ENCODE results near the gene RAVER2.

The RAVER2 gene

DNA sequence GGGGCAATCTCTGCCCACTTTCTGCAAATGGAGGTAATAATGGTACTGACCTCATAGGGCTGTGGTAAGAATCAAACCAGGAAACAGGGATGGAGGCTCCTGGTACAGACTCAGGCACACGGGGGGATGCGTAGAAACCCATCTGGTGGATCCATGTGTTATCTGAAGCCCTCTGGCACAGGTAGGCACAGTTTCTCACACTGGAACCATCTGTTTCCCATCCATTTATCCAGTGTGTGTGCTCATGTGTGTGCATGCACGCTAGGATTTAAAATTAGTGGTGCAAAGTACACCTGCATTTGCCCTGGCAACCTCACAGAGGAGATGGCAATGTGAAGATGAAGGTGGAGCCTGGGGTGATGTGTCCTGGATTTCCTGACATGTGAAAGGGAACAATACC is 103.3 kb downstream of the RAVER2 start:
- Histone ChIP-seq H3K4me3 (ENCODE audit: insufficient read depth, low read depth, low read length, poor library complexity, severe bottlenecking) (no peak overlapping the region), H3K27ac (ENCODE audit: insufficient read depth, low read length, poor library complexity, severe bottlenecking) (no peak overlapping the region), H3K36me3 (ENCODE audit: control insufficient read depth, insufficient read depth, low read length) (peaks cover 99% of the 10 kb centered on the region), H3K9me3 (ENCODE audit: control insufficient read depth, low read length) (no peaks in the 10 kb centered on the region), H3K27me3 (replicated peaks; ENCODE audit: control insufficient read depth, insufficient read depth, low read length, poor library complexity, severe bottlenecking) (no peaks in the 10 kb centered on the region), H3K4me1 (ENCODE audit: control insufficient read depth, insufficient read depth, low read length, poor library complexity, severe bottlenecking) (no peaks in the 10 kb centered on the region)
- DNase-seq, result no peak

DNA sequence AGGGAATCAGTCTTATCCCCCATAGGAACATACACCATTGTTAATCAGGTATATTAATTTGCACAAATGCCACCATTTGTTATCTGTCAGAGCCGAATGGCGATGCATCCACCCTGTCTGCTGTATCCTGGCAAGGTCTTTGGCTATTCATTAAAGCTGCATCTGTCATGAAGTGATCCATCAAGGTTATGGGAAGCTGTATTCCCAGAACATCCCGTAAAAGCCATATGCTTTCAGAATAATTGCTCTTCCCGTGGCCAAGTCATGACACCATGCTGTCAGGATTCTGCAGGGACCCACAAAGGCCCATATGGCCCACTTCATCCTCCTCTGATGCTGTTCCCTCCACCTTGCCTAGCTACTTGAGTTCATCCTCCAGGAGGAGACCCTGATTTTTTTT is 103.9 kb downstream of the RAVER2 start:
- Histone ChIP-seq H3K27ac (ENCODE audit: insufficient read depth, low read length, poor library complexity, severe bottlenecking) (no peak overlapping the region), H3K36me3 (ENCODE audit: control insufficient read depth, insufficient read depth, low read length) (peaks cover 99% of the 10 kb centered on the region), H3K27me3 (replicated peaks; ENCODE audit: control insufficient read depth, insufficient read depth, low read length, poor library complexity, severe bottlenecking) (no peaks in the 10 kb centered on the region), H3K4me1 (ENCODE audit: control insufficient read depth, insufficient read depth, low read length, poor library complexity, severe bottlenecking) (no peaks in the 10 kb centered on the region), H3K9me3 (ENCODE audit: control insufficient read depth, low read length) (no peaks in the 10 kb centered on the region), H3K4me3 (ENCODE audit: insufficient read depth, low read depth, low read length, poor library complexity, severe bottlenecking) (no peak overlapping the region)
- no peak for DNase-seq

DNA sequence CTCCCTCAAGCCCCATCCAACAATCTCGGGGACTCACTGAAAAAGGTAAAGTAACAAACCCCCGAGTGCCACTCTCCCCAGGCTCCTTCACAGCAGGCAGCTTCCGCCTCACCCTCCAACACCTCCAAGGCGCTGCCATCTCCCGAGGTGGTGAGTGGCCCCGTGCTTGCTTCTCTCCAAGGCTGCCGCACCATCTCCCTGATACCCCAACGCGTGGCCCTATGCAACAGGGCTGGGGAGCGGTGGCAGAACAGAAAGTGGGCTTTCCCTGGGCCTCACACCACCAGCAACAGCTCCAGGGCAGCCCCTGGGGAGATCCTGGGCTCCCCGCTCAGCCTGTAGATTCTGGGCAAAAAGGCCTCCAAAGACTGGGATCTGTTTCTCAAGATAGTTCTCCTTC is 105.1 kb downstream of the RAVER2 start:
- Histone ChIP-seq H3K9me3 (ENCODE audit: control insufficient read depth, low read length) (no peaks in the 10 kb centered on the region), H3K27ac (ENCODE audit: insufficient read depth, low read length, poor library complexity, severe bottlenecking) (no peak overlapping the region), H3K27me3 (replicated peaks; ENCODE audit: control insufficient read depth, insufficient read depth, low read length, poor library complexity, severe bottlenecking) (no peaks in the 10 kb centered on the region), H3K36me3 (ENCODE audit: control insufficient read depth, insufficient read depth, low read length) (peaks cover 99% of the 10 kb centered on the region), H3K4me1 (ENCODE audit: control insufficient read depth, insufficient read depth, low read length, poor library complexity, severe bottlenecking) (no peaks in the 10 kb centered on the region), H3K4me3 (ENCODE audit: insufficient read depth, low read depth, low read length, poor library complexity, severe bottlenecking) (no peak overlapping the region)
- no peak for DNase-seq

DNA sequence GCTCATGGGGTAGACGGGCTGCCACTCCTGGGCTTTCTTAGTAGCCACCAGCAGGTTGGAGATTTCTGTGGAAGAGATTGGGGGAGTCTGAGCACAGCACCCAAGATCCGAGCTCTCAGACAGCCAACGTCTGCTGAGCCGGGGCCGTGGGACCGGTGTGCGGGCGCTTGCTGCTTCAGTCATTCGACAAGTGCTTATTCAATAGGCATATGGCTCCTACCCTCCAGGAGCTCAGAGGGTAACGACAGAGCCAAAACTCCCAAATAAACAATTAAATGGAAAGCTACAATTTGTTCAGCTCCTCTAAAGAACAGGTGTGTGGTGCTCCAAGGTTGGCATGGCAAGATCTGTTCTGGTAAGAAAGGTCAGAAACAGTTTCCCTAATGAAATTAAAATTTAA is 106.0 kb downstream of the RAVER2 start:
- H3K9me3 ChIP-seq (ENCODE audit: control insufficient read depth, low read length), result no peaks in the 10 kb centered on the region
- no peaks in the 10 kb centered on the region for H3K27me3 ChIP-seq (replicated peaks; ENCODE audit: control insufficient read depth, insufficient read depth, low read length, poor library complexity, severe bottlenecking)
- no peaks in the 10 kb centered on the region for H3K4me1 ChIP-seq (ENCODE audit: control insufficient read depth, insufficient read depth, low read length, poor library complexity, severe bottlenecking)
- no peak for DNase-seq
- H3K27ac ChIP-seq (ENCODE audit: insufficient read depth, low read length, poor library complexity, severe bottlenecking), result no peak overlapping the region
- no peak overlapping the region for H3K4me3 ChIP-seq (ENCODE audit: insufficient read depth, low read depth, low read length, poor library complexity, severe bottlenecking)
- H3K36me3 ChIP-seq (ENCODE audit: control insufficient read depth, insufficient read depth, low read length), result peaks cover 98% of the 10 kb centered on the region

DNA sequence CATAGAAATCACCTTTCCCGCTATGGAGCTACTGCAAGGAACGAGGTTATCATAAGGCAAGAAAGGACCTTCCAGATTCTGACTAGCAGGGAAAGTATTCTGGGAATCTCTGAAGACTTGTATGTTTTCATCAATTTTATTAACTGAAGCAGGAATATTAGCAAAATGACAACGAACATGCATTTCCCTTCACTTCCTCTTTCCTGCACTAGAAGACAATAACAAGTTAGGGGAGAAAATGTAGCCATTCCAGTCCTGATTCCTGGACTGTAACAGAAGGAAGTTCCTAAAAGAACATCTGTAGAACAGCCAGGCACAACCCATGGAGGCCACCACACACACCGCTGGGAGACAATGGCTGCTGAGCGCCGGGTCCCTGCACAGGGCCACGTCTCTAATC is 106.8 kb downstream of the RAVER2 start:
- Histone ChIP-seq H3K4me3 (ENCODE audit: insufficient read depth, low read depth, low read length, poor library complexity, severe bottlenecking) (no peak overlapping the region), H3K4me1 (ENCODE audit: control insufficient read depth, insufficient read depth, low read length, poor library complexity, severe bottlenecking) (no peaks in the 10 kb centered on the region), H3K27ac (ENCODE audit: insufficient read depth, low read length, poor library complexity, severe bottlenecking) (no peak overlapping the region), H3K9me3 (ENCODE audit: control insufficient read depth, low read length) (no peaks in the 10 kb centered on the region), H3K36me3 (ENCODE audit: control insufficient read depth, insufficient read depth, low read length) (peaks cover 98% of the 10 kb centered on the region), H3K27me3 (replicated peaks; ENCODE audit: control insufficient read depth, insufficient read depth, low read length, poor library complexity, severe bottlenecking) (no peaks in the 10 kb centered on the region)
- DNase-seq, result no peak

DNA sequence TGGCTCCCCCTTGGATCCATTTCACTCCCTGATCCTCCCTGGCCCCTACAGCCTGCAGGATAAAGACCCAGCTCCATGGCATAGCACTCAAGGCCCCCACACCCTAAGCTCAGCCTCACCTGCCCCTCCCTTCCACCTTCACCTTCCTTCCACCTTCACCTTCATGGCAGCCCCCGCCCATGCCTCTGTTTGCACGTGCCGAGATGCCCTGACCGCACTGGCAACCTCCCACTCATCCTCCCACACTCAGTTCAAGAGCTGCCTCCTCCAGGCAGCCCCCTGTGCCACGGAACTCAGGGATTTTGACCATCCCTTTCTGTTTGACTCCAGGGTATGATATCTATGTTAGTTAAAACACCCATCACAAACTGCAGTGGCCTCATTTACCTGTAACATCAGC is 109.8 kb downstream of the RAVER2 start:
- DNase-seq, result no peak
- Histone ChIP-seq H3K9me3 (ENCODE audit: control insufficient read depth, low read length) (no peaks in the 10 kb centered on the region), H3K27me3 (replicated peaks; ENCODE audit: control insufficient read depth, insufficient read depth, low read length, poor library complexity, severe bottlenecking) (no peaks in the 10 kb centered on the region), H3K27ac (ENCODE audit: insufficient read depth, low read length, poor library complexity, severe bottlenecking) (no peak overlapping the region), H3K4me1 (ENCODE audit: control insufficient read depth, insufficient read depth, low read length, poor library complexity, severe bottlenecking) (no peaks in the 10 kb centered on the region), H3K4me3 (ENCODE audit: insufficient read depth, low read depth, low read length, poor library complexity, severe bottlenecking) (no peak overlapping the region), H3K36me3 (ENCODE audit: control insufficient read depth, insufficient read depth, low read length) (peaks cover 98% of the 10 kb centered on the region)

DNA sequence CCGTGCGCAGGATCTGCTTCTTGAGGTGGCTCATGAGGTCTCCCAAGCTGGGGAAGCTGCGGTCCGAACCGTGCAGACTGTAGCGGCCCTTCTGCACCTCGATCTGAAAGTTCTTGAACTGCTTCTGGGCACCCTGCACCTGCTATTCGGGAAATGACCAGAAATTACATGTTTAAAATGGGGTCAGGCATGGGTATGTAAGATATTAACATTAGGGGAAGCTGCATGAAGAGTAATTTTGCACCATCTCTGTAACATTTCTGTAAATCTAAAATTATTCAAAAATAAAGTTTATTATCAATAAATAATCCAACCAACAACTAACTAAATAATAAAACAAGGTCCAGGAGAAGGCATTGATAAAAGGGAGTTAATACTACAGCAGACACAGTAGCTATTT is 110.7 kb downstream of the RAVER2 start:
- no peaks in the 10 kb centered on the region for H3K9me3 ChIP-seq (ENCODE audit: control insufficient read depth, low read length)
- DNase-seq, result no peak
- H3K4me1 ChIP-seq (ENCODE audit: control insufficient read depth, insufficient read depth, low read length, poor library complexity, severe bottlenecking), result no peaks in the 10 kb centered on the region
- no peak overlapping the region for H3K27ac ChIP-seq (ENCODE audit: insufficient read depth, low read length, poor library complexity, severe bottlenecking)
- H3K27me3 ChIP-seq (replicated peaks; ENCODE audit: control insufficient read depth, insufficient read depth, low read length, poor library complexity, severe bottlenecking), result no peaks in the 10 kb centered on the region
- peaks cover 94% of the 10 kb centered on the region for H3K36me3 ChIP-seq (ENCODE audit: control insufficient read depth, insufficient read depth, low read length)
- H3K4me3 ChIP-seq (ENCODE audit: insufficient read depth, low read depth, low read length, poor library complexity, severe bottlenecking), result no peak overlapping the region

DNA sequence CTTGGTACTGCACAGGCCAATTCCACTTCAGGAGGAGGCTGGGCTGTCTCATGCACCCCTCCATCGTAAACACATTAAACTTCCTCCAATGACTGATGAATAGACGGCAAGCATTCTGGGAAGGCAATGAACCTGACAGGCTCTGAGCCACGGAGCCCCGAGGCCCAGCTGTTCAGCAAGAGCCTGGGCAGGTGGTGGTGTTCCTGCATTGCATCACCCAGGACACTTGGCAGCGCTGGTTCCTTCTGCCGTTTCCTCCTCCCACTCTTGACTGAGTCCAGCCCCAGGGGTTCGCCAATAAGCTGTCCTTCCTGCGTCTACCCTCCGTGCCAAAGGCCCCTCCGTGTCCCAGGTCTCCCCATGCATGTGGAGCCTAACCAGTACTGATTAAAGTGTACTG is 111.7 kb downstream of the RAVER2 start:
- Histone ChIP-seq H3K27ac (ENCODE audit: insufficient read depth, low read length, poor library complexity, severe bottlenecking) (no peak overlapping the region), H3K4me1 (ENCODE audit: control insufficient read depth, insufficient read depth, low read length, poor library complexity, severe bottlenecking) (no peaks in the 10 kb centered on the region), H3K9me3 (ENCODE audit: control insufficient read depth, low read length) (no peaks in the 10 kb centered on the region), H3K27me3 (replicated peaks; ENCODE audit: control insufficient read depth, insufficient read depth, low read length, poor library complexity, severe bottlenecking) (no peaks in the 10 kb centered on the region), H3K4me3 (ENCODE audit: insufficient read depth, low read depth, low read length, poor library complexity, severe bottlenecking) (no peak overlapping the region), H3K36me3 (ENCODE audit: control insufficient read depth, insufficient read depth, low read length) (peaks cover 88% of the 10 kb centered on the region)
- no peak for DNase-seq

DNA sequence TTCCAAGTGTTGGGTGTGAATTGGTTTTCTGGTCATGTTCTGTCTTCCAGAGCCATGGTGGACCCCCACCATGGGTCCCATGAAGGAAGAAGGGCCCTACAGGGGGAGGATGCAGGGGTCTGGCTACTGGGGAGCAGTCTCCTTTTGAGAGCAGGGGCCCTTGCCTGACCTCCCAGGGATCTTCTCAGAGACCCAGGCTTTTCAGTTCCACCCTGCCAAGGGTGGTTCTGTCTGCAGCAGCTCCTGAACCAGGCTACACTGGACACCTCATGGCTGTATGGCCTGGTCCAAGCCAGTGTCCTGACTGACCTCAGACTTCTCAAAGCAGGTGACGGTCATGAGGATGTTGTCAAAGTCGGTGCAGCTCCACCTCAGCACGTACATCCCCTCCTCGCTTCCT is 112.5 kb downstream of the RAVER2 start:
- Histone ChIP-seq H3K9me3 (ENCODE audit: control insufficient read depth, low read length) (no peaks in the 10 kb centered on the region), H3K4me1 (ENCODE audit: control insufficient read depth, insufficient read depth, low read length, poor library complexity, severe bottlenecking) (no peaks in the 10 kb centered on the region), H3K27me3 (replicated peaks; ENCODE audit: control insufficient read depth, insufficient read depth, low read length, poor library complexity, severe bottlenecking) (no peaks in the 10 kb centered on the region), H3K27ac (ENCODE audit: insufficient read depth, low read length, poor library complexity, severe bottlenecking) (no peak overlapping the region), H3K36me3 (ENCODE audit: control insufficient read depth, insufficient read depth, low read length) (peaks cover 87% of the 10 kb centered on the region), H3K4me3 (ENCODE audit: insufficient read depth, low read depth, low read length, poor library complexity, severe bottlenecking) (no peak overlapping the region)
- DNase-seq, result no peak

DNA sequence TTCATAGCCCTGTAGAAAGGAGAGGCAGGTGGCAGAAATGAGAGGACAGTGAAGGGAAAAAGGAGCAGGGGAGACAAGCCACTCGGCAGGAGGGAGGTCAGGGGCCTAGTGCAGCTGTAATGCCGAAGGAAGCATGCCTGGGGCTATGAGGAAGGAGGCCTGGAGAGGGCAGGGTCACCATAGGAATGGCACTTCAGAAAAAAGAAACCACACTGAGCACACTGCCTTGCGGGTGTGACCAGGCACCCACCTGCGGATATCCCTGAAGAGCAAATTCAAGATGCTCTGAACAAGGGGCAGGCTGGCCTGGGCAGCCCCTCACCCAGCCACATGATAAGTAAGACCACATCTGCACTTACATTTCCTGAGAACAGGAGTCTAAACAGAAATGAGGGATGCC is 116.7 kb downstream of the RAVER2 start:
- Histone ChIP-seq H3K36me3 (ENCODE audit: control insufficient read depth, insufficient read depth, low read length) (peaks cover 62% of the 10 kb centered on the region), H3K9me3 (ENCODE audit: control insufficient read depth, low read length) (no peaks in the 10 kb centered on the region), H3K27me3 (replicated peaks; ENCODE audit: control insufficient read depth, insufficient read depth, low read length, poor library complexity, severe bottlenecking) (no peaks in the 10 kb centered on the region), H3K27ac (ENCODE audit: insufficient read depth, low read length, poor library complexity, severe bottlenecking) (no peak overlapping the region), H3K4me1 (ENCODE audit: control insufficient read depth, insufficient read depth, low read length, poor library complexity, severe bottlenecking) (peaks cover 15% of the 10 kb centered on the region), H3K4me3 (ENCODE audit: insufficient read depth, low read depth, low read length, poor library complexity, severe bottlenecking) (no peak overlapping the region)
- DNase-seq, result no peak
